ENCODE measurements around the gene SRCIN1. TPM values are rescaled to one million over a fixed set of nuclear protein-coding genes. Genes with fewer than 3 reads are reported as not detected.

The SRCIN1 gene
- total RNA-seq, 1 donor from 2014 or later: 8.4 TPM

DNA sequence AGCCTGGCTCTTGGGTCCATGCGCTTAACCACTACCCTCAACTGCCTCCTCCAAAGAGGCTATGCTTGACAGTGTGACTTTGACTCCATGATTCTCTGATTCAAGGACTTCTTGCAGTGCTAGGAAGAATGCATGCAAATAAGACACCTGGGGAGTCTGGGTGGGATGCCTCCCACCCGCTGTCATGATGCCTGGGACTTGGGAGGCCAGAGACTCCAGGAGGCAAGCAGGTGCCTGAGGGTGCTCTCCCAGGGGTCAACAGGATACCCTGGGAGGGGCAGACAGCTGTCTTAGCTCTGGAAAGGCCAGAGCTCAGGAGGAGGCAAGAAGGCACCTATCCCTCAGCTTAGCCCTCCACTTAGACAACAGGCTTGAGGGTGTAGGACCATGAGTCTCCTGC is 38.4 kb downstream of the SRCIN1 start:
- H3K4me3 Mint-ChIP-seq: no peak overlapping the region
- no peaks in the 10 kb centered on the region for H3K36me3 Mint-ChIP-seq (ENCODE audit: low read depth)
- H3K4me1 Mint-ChIP-seq: peaks cover 43% of the 10 kb centered on the region
- no peaks in the 10 kb centered on the region for H3K9me3 Mint-ChIP-seq
- peaks cover 86% of the 10 kb centered on the region for H3K27me3 Mint-ChIP-seq (ENCODE audit: low read depth)
- H3K27ac Mint-ChIP-seq (ENCODE audit: unreplicated experiment): no peak overlapping the region
- TF ChIP-seq, protein P1, sequence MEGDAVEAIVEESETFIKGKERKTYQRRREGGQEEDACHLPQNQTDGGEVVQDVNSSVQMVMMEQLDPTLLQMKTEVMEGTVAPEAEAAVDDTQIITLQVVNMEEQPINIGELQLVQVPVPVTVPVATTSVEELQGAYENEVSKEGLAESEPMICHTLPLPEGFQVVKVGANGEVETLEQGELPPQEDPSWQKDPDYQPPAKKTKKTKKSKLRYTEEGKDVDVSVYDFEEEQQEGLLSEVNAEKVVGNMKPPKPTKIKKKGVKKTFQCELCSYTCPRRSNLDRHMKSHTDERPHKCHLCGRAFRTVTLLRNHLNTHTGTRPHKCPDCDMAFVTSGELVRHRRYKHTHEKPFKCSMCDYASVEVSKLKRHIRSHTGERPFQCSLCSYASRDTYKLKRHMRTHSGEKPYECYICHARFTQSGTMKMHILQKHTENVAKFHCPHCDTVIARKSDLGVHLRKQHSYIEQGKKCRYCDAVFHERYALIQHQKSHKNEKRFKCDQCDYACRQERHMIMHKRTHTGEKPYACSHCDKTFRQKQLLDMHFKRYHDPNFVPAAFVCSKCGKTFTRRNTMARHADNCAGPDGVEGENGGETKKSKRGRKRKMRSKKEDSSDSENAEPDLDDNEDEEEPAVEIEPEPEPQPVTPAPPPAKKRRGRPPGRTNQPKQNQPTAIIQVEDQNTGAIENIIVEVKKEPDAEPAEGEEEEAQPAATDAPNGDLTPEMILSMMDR (conservative IDR thresholded peaks at IDR 0.05): no peak
- no peak for DNase-seq (ENCODE audit: low read depth, low spot score)

DNA sequence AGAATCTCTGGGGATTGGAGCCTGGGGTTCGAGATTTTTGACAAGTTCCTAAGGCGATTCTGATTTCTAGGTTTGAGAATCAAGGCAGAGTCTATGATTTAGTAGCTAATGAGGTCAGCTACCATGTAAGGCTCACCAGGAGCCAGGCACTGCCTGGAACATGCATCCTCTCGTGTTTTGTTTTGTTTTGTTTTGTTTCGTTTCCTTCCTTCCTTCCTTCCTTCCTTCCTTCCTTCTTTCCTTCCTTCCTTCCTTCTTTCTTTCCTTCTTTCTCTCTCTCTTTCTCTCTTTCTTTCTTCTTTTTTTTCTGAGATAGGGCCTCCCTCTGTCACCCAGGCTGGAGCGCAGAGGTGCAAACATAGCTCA is 39.1 kb downstream of the SRCIN1 start:
- peaks cover 85% of the 10 kb centered on the region for H3K27me3 Mint-ChIP-seq (ENCODE audit: low read depth)

DNA sequence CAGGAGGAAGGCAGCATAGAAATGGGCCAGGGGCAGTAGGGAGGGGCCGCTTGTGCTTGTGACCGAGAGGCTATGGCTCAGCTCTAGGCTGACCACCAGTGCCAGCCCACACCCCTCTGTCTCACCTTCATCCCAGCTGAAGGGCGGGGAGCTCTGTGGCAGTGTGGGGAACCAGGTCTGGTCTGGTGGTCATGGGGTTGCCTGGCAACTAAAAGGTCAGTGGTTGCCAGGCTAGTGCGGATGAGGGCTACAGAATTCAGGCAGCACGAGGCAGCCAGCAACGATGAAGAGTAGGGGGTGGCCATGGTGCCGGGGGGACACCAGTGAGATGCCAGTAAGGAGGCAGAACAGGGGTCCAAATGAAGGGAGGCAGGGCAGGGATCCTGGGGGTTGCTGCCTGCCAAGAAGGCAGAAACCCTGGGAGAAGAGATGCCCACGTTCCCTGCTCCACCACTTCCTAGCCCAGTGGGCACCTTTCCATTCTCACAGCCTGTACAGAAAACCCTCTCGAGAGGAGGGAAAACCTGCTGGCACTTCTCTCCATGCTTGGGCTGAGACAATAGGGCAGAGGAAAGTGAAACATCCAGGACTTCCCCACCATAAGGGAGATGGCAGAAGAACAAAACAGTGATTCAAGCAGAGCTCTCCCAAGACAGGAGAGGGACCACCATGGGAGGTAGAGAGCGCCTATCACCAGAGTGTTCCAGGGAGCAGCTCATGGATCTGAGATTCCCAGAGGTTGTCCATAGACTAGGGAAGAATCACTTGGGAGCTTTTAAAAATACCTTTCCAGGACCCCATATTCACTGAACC is 39.7 kb downstream of the SRCIN1 start:
- H3K9me3 Mint-ChIP-seq: no peaks in the 10 kb centered on the region
- peaks cover 40% of the 10 kb centered on the region for H3K4me1 Mint-ChIP-seq
- TF ChIP-seq, protein P1 (conservative IDR thresholded peaks at IDR 0.05): no peak
- H3K4me3 Mint-ChIP-seq: no peak overlapping the region
- H3K27me3 Mint-ChIP-seq (ENCODE audit: low read depth): peaks cover 84% of the 10 kb centered on the region
- H3K27ac Mint-ChIP-seq (ENCODE audit: unreplicated experiment): no peak overlapping the region
- no peak for DNase-seq (ENCODE audit: low read depth, low spot score)
- no peaks in the 10 kb centered on the region for H3K36me3 Mint-ChIP-seq (ENCODE audit: low read depth)

More for the DNA sequence above, 39.1 kb downstream of the SRCIN1 start:
- TF ChIP-seq, protein P1 (conservative IDR thresholded peaks at IDR 0.05): no peak
- DNase-seq (ENCODE audit: low read depth, low spot score): no peak
- Mint-ChIP-seq H3K27ac (ENCODE audit: unreplicated experiment) (no peak overlapping the region), H3K36me3 (ENCODE audit: low read depth) (no peaks in the 10 kb centered on the region), H3K4me1 (peaks cover 40% of the 10 kb centered on the region), H3K4me3 (no peak overlapping the region), H3K9me3 (no peaks in the 10 kb centered on the region)

DNA sequence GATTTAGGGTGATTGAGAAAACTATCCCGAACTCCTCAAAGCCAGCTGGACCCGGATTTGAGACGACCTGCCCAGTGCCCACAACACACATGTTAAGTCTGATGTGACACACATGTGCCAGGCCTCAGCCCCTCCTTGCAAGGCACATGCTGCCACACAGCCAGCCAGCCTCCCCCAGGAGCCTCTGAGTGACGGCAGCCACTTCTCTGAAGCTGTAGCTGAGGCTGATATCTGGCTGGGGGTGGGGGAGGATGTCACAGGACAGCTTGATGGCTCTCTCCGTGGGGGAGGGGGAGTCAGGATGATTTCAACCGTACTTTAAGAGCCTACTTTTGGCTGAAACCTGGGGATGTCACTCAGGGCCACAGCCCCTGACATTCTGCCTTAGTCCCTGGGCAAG is 40.9 kb downstream of the SRCIN1 start:
- Mint-ChIP-seq H3K36me3 (ENCODE audit: low read depth) (no peaks in the 10 kb centered on the region), H3K4me1 (peaks cover 37% of the 10 kb centered on the region), H3K9me3 (no peaks in the 10 kb centered on the region), H3K27me3 (ENCODE audit: low read depth) (peaks cover 86% of the 10 kb centered on the region), H3K4me3 (no peak overlapping the region), H3K27ac (ENCODE audit: unreplicated experiment) (no peak overlapping the region)
- TF ChIP-seq, protein P1 (conservative IDR thresholded peaks at IDR 0.05): no peak
- DNase-seq (ENCODE audit: low read depth, low spot score): no peak

DNA sequence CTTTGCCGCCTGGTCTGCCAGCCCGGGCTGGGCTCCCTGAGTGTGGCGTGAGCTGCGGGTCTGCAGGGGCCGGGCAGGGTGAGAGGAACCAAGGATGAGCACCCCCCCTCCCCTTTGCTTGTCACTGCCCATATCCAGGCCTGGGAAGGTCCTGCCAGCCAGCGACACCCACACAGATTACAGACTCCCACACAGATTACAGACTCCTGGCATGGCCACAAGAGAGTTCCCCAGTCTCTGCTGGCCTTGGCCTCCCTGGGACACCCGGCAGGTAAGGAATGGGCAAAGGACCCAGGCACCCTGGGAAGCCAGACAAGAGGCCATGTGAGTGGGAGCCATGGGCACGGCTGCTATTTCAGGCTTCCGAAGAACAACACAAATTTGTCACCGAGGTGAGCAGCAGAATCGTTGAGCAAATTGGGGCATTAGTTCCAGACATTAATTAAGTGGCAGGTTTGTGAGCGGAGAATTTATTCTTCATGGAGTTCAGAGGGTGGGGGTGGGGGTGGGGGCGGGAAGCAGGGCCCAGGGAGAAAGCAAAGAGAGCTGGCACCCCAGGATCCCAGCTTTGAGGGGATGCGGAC is 41.4 kb downstream of the SRCIN1 start:
- TF ChIP-seq, protein P1 (conservative IDR thresholded peaks at IDR 0.05): no peak
- no peak for DNase-seq (ENCODE audit: low read depth, low spot score)
- no peaks in the 10 kb centered on the region for H3K9me3 Mint-ChIP-seq
- H3K4me1 Mint-ChIP-seq: peaks cover 33% of the 10 kb centered on the region
- peaks cover 87% of the 10 kb centered on the region for H3K27me3 Mint-ChIP-seq (ENCODE audit: low read depth)
- H3K4me3 Mint-ChIP-seq: no peak overlapping the region
- no peaks in the 10 kb centered on the region for H3K36me3 Mint-ChIP-seq (ENCODE audit: low read depth)
- H3K27ac Mint-ChIP-seq (ENCODE audit: unreplicated experiment): no peak overlapping the region
